Measurements from ENCODE around the gene AKR1D1.
"Not testable (repeated sequence)": the region's sequence is repeated elsewhere in the genome, so short reads cannot be mapped to it uniquely, and the experiment has no call there.

AKR1D1 gene

DNA sequence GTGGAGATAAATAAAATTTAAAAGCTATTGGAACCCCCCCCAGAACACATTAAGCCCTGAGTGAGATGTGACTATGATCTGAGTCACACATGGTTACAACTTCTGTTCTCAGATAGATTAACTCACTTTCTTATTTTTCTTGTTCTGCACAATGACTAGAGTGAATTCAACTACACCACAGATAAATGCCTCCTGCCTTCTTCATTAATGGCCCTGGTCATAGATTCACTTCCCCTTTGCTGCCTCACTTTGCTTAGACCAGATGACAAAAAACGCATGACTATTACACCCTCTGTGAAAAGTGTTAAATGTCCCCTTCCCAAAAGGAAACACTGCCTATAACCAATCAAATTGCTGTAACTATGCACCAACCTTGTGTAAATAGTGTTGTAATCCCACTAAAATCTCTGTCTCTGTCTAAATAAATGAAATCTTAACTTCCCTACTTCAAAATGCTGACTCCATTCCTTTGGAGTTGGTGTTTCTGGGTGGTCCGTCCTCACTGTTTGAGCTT is 49.4 kb downstream of the AKR1D1 start:
- FAIRE-seq, result no peak

DNA sequence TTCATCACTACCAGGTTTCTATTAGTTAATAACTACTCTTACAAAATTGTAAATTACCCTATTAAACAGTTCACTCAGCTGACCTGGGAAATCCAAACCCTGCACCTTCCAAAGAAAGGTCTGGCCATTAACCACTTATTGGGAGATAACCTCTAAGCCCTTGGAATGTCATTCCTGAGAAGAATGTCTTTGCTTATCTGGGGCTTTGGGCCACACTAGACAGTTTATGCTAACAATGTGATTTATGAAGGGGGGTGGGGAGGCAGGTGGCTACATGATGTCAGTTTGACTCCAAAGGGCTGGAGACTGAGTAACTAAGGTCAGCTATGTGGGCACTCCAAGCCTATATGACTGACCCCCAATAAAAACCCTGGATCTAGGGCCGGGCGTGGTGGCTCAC is 50.7 kb downstream of the AKR1D1 start:
- FAIRE-seq, result no peak

DNA sequence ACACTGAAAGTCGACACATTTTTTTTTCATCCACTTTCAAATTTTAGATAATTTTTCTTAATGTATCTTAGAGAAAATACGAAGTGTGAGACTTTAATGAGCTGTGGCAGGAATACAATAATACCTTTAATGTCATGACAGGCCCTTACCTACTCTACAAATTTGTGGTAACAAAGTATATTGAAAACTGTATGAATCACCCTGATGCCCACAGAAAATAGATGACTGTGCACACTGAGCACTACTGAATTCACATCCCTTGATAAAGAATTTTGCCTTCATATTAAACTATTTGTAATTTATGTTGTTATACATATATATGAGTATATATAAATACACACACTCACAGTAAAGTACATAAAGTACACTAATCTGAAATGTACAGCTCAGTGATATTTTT is 51.7 kb downstream of the AKR1D1 start:
- no peak for FAIRE-seq

DNA sequence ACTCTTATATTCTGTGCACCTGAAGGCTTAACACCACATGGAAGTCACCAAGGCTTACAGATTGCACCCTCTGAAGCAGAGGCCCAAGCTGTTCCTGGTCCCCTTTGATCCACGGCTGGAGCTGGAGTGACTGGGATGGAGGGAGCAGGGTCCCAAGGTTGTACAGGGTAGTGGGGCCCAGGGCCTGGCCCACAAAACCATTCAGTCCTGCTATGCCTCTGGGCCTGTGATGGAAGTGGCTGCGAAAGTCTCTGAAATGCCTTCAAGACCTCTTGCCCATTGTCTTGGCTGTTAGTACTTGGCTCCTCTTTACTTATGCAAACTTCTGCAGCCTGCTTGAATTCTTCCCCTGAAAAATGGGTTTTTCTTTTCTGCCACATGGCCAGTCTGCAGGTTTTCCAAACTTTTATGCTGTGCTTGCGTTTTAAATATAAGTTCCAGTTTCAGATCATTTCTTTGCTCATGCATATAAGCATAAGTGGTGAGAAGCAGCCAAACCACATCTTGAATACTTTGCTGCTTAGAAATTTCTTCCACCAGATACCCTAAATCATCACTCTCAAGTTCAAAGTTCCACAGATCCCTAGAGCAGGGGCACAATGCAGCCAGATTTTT is 53.4 kb downstream of the AKR1D1 start:
- FAIRE-seq, result no peak

DNA sequence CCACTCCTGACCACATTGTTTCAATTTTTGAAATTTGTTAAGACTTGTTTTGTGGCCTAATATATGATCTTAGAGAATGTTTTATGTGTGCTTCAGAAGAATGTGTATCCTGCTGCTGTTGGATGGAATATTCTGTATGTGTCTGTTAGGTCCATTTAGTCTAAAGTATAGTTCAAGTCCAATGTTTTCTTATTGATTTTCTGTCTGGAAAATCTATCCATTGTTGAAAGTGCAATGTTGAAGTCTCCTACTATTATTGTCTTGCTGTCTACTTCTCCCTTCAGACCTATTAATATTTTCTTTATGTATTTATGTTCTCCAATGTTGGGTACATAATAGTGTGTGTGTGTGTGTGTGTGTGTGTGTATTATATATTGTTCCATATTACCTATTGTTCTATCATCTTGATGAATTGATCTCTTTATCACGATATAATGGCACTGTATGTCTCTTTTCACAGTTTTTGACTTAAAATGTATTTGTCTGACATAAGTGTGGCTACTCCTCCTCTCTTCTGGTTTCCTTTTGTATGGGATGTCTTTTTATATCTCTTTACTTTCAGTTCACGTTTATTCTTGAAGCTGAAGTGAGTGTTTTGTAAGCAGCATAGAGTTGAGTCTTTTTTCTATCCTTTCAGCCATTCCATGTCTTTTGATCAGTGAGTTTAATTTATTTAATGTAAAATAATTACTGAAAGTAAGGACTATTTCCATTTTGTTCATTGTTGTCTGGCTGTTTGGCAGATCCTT is 61.3 kb downstream of the AKR1D1 start:
- no peak for FAIRE-seq

DNA sequence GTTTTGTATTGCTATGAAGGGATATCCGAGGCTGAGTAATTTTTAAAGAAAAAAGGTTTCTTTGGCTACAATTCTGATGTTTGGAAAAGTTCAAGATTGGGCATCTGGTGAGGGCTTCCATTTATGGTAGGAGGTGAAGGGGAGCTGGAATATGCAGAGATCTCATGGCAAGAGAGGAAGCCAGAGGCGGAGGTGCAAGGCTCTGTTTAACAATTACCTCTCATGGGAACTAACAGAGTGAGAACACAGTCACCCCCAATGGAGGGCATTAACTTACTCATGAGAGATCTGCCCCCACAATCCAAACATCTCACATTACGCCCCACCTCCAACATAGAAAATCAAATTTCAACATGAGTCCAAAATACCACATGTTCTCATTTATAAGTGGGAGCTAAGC is 62.0 kb downstream of the AKR1D1 start:
- no peak for FAIRE-seq

DNA sequence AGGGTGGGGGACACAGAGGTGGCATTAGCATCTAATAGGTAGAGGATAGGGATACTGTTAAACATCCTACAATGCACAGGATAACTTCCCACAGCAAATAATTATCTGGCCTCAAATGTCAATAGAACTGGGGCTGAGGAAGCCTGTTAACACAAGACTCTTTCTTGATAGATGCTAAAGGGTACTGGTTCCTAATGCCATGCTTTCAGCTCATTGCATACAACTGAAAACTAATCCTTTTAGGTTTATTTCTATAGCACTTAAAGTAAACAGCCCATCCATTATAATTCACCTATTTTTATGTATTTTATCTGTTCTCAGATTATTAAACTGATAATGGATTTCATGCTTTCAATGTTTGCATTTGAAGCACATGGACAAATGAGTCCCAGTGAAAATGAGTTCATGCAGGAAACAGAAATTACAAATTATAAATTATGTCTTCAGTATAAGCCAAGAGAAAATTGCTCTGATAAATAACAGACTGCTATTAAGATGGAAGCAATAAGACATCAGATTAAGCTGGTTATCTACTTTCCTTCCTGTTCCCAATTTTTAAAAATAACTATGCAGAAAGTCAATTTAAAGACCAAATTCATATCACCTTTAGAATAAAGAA is 66.4 kb downstream of the AKR1D1 start:
- no peak for FAIRE-seq

DNA sequence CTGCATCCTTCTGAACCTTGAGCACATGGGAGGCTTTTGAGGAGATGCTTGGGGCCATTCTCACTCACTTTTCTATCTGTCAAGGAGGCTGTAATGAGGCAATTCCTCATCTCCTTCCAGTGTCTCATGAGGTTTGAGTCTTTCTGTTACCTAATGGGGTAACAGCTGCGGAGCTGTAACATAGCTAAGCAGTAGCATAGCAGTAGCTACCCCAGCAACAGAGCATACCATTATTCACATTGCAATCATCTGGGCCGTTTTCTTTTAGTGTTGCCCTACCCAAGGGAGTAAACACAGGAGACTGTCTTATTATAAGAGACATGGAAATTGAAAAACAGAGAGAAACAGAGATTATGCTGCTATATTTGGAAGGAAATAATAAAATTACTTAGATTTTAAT is 68.7 kb downstream of the AKR1D1 start:
- no peak for FAIRE-seq

DNA sequence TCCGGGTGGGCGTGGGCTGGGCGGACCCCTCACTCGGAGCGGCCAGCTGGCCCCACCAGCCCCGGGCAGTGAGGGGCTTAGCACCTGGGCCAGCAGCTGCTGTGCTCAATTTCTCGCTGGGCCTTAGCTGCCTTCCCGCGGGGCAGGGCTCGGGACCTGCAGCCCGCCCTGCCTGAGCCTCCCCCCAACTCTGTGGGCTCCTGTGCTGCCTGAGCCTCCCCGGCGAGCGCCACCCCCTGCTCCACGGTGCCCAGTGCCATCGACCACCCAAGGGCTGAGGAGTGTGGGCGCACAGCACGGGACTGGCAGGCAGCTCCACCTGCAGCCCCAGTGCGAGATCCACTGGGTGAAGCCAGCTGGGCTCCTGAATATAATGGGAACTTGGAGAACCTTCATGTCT is 70.0 kb downstream of the AKR1D1 start:
- FAIRE-seq, result not testable (repeated sequence)

DNA sequence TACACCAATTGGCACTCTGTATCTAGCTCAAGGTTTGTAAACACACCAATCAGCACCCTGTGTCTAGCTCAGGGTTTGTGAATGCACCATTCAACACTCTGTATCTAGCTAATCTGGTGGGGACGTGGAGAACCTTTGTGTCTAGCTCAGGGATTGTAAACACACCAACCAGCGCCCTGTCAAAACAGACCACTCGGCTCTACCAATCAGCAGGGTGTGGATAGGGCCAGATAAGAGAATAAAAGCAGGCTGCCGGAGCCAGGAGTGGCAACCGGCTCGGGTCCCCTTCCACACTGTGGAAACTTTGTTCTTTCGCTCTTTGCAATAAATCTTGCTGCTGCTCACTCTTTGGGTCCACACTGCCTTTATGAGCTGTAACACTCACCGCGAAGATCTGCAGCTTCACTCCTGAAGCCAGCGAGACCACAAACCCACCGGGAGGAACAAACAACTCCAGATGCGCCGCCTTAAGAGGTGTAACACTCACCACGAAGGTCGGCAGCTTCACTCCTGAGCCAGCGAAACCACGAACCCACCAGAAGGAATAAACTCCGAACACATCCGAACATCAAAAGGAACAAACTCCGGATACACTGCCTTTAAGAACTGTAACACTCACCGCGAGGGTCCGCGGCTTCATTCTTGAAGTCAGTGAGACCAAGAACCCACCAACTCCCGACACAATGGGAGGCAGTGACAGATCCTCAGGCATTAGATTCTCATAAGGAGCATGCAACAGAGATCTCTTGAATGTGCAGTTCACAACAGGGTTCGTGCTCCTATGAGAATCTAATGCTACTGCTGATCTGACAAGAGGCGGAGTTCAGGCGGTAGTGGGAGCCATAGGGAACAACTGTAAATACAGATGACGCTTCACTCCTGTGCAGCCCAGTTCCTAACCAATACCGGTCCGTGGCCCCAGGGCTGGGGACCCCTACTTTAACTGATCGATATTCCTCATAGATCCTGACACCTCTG is 70.8 kb downstream of the AKR1D1 start:
- not testable (repeated sequence) for FAIRE-seq

DNA sequence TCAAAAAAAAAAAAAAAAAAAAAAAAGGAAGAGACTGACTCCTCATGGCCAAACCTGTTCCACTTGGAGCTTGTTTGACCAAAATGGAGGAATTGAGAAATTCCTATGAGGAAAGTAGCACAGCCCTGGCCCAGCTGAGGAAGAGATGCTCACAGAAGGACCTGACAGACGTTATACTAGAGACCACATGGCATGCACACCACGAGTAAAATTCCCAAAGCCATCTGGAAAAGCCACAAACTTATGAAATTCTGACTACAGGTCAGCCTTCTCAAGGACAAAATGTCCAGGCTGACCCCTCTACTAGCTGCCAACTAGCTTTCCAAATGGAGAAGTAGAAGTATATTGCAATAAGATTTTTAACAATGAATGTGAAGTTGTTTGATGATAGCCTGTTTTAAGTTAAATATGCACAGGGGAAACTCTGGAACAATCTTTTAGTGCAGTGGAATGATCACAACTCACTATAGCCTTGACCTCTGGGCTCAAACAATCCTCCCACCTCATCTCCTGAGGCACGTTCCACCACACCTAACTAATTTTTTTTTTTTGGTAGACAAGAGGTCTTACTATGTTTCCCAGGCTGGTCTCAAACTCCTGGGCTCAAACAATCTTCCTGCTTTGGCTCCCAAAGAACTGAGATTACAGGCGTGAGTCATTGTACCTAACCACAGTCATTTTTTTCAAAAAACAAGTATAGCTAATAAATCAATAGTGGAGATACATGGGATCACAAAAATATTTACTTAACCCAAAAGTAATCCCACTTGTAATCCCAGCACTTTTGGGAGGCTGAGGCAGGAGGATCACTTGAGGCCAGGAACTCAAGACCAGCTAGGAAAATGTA is 75.7 kb downstream of the AKR1D1 start:
- no peak for FAIRE-seq

DNA sequence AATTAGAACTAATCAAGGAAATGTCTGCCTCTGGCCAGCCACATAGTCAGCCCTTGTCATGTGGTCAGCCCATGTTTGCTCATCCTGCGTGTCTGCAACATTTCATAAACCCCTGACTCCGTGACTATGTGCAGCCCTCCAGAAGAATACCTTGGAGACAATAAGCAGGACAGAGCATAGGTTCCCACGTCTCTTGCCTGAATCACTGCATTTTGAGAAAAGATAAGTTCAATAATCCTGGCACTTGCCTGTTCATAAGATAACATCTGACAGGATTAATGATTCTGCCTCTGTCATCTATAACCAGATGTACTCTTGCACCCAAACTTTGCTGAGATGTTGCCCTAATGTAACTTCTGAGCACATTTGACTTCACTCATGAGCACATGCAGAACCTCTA is 78.4 kb downstream of the AKR1D1 start:
- FAIRE-seq, result no peak

DNA sequence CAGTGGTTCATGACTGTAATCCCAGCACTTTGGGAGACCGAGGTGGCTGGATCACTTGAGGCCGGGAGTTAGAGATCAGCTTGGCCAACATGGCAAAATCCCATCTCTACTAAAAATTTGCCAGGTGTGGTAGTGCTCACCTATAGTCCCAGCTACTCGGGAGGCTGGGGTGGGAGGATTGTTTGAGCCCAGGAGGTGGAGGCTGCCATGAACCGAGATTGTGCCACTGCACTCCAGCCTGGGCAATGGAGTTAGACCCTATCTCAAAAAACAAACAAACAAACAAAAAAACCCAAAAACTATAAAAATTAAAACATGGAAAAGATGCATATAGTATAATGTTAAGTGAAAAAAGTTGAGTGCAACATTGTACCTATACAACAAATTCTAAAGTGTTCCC is 81.4 kb downstream of the AKR1D1 start:
- no peak for FAIRE-seq

DNA sequence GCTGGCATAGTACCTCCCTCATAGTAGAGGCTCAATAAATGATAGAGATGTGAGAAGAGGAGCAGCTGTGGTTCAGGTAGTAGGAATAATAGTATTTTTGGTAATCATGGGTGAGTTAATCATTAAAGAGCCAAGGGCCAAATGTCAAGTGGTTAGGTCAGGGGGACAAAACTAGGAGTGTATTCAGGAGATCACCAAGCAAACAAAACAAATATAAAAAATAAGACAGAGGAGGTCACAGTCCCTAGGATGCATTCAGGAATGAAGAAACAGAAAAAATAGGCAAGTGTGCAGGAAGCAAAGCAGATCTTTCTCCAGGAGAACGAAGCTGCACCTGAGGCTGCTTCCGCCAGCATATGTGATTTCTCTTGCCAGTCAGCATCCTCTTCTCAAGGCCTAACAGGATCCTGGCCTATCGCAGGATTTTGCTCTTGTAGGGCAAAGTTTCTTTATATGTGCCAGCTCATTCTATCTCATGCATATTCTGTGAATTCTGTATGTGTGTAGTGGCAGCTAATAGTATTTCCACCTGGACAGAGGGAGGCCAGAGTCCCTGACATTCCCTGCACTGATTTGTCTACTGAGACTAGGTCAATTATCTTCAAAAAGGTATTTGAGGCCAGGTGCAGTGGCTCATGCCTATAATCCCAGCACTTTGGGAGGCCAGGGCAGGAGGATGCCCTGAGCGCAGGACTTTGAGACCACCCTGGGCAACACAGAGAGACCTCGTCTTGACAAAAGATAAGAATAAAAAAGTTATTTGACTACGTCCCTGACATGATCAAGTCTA is 82.7 kb downstream of the AKR1D1 start:
- FAIRE-seq, result no peak

DNA sequence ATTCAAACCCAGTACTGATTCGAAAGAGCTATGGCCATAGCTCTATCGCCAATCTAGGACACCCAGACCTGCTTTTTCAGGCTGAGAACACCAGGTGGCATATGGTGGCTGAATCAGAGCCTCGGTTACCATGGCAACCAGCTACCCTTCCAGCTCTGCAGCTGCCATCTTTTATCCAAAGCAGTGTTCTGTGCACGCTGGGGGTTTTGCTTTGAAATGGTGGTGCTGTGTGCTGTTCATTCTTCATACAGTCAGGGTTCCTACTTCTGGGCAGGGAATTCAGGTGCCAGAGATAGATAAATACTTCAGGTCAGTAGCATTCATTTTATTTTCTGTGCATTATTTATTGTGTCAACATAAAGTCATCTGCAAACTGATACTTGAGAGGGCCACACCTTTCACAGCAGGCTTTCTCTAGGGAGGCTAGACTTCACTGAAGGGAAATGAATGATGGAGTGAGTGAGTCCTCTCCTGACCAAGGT is 85.4 kb downstream of the AKR1D1 start:
- FAIRE-seq, result no peak

DNA sequence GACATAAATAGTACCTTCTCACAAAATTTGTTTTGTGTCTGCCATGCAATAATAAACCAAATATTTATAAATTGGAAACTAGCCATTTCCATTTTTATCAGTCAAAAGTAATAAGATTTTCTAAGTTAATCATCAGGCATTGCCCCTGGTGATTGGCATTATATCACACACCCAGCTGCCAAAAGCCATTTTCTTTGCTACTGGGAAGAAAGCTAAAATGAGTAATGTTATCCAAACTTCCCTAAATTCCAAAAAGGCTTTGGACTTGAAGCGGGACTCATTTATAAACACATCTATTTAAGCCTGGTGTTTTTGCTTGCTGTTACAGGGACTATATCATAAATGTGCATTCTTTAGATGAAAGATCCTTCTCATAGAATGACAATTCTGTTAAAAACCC is 86.0 kb downstream of the AKR1D1 start:
- FAIRE-seq, result no peak

DNA sequence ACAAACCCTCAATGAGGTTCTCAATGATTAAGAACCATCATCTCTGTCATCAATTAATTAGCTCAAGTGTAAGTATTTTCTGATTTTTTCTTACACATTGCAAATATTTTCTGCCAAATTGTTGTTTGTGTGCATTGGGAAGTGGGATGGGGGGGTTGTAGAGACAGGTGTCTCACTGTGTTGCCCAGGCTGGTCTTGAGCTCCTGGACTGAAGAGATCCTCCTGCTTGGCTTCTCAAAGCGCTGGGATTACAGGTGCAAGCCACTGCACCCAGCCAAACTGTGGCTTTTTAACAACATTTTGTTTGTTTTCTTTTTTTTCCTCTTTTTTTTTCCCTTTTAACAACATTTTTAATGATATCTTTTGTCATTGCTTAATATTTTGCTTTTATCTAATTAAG is 87.5 kb downstream of the AKR1D1 start:
- FAIRE-seq, result no peak

DNA sequence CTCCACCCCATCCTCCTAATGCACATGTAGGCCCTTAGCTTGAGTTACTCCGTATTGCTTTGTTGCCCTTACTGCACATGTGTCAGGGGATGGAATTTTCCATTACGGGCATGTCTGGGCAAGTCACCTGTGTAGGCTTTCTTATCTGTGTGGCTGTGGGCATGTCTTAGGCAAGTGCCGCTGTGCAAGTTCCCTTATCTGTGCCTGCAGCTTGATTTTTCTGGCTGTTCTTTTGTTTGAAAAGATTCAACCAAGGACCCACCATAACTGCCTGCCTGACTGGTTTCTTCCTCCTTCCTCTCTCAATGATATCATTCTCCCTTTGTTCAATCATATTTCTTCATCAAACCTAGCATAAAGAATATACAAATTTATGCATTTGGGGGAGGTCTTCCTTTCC is 88.5 kb downstream of the AKR1D1 start:
- no peak for FAIRE-seq

DNA sequence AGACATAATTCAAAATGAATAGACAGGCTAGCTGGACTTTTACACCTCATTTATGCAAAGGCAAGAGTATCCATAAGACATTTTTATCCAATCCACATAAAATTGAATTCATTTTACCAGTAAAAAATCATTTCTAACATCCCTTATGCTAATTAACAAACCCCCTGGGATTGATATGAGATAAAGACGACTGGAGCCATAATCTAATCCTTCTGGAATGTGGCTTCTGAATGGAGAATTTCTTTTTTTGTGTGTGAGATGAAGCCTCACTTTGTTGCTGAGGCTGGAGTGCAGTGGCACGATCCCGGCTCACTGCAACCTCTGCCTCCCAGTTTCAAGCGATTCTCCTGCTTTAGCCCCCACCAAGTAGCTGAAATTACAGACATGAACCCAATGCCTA is 90.4 kb downstream of the AKR1D1 start:
- FAIRE-seq, result no peak

DNA sequence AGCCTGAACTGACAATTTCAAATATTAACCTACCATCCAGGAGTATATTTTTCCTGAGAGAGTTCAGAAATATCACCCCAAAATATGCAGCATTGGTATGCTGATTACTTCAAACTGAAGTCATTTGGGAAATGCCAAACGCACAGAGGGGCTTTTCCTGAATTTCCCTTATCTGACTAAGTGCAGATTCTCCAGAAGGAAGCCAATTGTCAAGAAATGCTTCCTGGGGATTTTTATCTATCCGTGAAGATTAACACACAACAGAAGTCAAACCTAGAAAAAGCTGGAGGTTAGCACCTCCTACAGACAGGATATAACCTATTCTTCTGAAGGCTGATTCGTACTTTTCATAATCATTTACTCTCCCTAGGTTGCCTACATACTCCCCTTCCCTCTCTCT is 91.0 kb downstream of the AKR1D1 start:
- no peak for FAIRE-seq

DNA sequence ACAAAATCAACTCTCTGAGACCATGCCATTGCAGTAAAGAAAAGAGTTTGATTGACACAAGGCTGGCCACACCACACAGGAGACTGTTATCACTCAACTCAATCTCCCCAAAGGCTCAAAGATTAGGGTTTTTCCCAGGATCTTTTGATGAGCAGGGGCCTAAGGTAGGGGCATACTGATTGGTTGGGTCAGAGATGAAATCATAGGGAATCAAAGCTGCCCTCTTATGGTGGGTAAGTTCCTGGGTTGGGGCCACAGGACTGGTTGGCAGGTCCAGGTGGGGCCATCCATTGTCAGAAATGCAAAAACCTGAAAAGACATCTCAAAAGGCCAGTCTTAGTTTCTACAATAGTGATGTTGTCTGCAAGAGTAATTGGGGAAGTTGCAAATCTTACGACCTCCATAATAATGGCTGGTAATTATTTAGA is 91.6 kb downstream of the AKR1D1 start:
- no peak for FAIRE-seq
